Astrocyte (in vitro differentiated cells and primary cell): ENCODE results near the gene CCDC57. TPM values are rescaled to one million over a fixed set of nuclear protein-coding genes. Genes with fewer than 3 reads are reported as not detected.
A peak's percentile ranks its signal among the peaks of the same experiment; 100 is the strongest.

Experiments used
- DNase-seq: peaks from one replicate; pipeline ENCODE4 v3.0.0-alpha.2; 2010; ENCODE audit warnings: low read depth
- FAIRE-seq: peaks from 2 replicates; lab custom pipeline; 2011; peaks lifted over from hg19 to GRCh38; lab: Jason Lieb, UNC
- H2AFZ ChIP-seq: 2 replicates; pipeline ENCODE4 v1.6.0; 2012; ENCODE audit warnings: low read depth, low read length, inconsistent platforms
- H3K27ac ChIP-seq: 2 replicates; pipeline ENCODE4 v1.5.1; 2011; ENCODE audit warnings: low read depth, low read length, inconsistent platforms
- H3K27me3 ChIP-seq: 2 replicates; pipeline ENCODE4 v1.6.0; 2011; ENCODE audit warnings: low read length, inconsistent platforms; ENCODE audit not compliant: insufficient read depth
- H3K36me3 ChIP-seq: 2 replicates; pipeline ENCODE4 v1.5.1; 2011; ENCODE audit warnings: low read length, inconsistent platforms; ENCODE audit not compliant: insufficient read depth
- H3K4me1 ChIP-seq: 2 replicates; pipeline ENCODE4 v1.5.1; 2011; ENCODE audit warnings: low read length, inconsistent platforms; ENCODE audit not compliant: insufficient read depth
- H3K4me2 ChIP-seq: 2 replicates; pipeline ENCODE4 v1.6.0; 2012; ENCODE audit warnings: low read length, inconsistent platforms
- H3K4me3 ChIP-seq: 2 replicates; pipeline ENCODE4 v1.5.1; 2011; ENCODE audit warnings: low read depth, mild to moderate bottlenecking, low read length, inconsistent platforms; ENCODE audit not compliant: insufficient read depth
- H3K79me2 ChIP-seq: 2 replicates; pipeline ENCODE4 v1.6.0; 2012; ENCODE audit warnings: mild to moderate bottlenecking, low read length, inconsistent platforms; ENCODE audit not compliant: insufficient read depth
- H3K9ac ChIP-seq: 2 replicates; pipeline ENCODE4 v1.6.0; 2012; ENCODE audit warnings: mild to moderate bottlenecking, low read length, inconsistent platforms
- H3K9me3 ChIP-seq: 2 replicates; pipeline ENCODE4 v1.5.1; 2012; ENCODE audit warnings: low read depth, mild to moderate bottlenecking, low read length, inconsistent platforms; ENCODE audit not compliant: insufficient read depth
- H4K20me1 ChIP-seq: 2 replicates; pipeline ENCODE4 v1.6.0; 2012; ENCODE audit warnings: low read length, inconsistent platforms; ENCODE audit not compliant: insufficient read depth
- H3K27ac Mint-ChIP-seq: one replicate; pipeline ENCODE4 v1.8.0; 2021; ENCODE audit warnings: mild to moderate bottlenecking, mixed read lengths; ENCODE audit not compliant: unreplicated experiment
- H3K27me3 Mint-ChIP-seq: one replicate; pipeline ENCODE4 v1.8.0; 2021; ENCODE audit warnings: low read depth, mixed read lengths; ENCODE audit not compliant: unreplicated experiment
- H3K36me3 Mint-ChIP-seq: one replicate; pipeline ENCODE4 v1.8.0; 2021; ENCODE audit warnings: low read depth, mixed read lengths; ENCODE audit not compliant: unreplicated experiment
- H3K4me1 Mint-ChIP-seq: one replicate; pipeline ENCODE4 v1.8.0; 2021; ENCODE audit warnings: low read depth, mixed read lengths; ENCODE audit not compliant: unreplicated experiment
- H3K4me3 Mint-ChIP-seq: one replicate; pipeline ENCODE4 v1.8.0; 2021; ENCODE audit warnings: mild to moderate bottlenecking, moderate library complexity, mixed read lengths; ENCODE audit not compliant: unreplicated experiment
- H3K9me3 Mint-ChIP-seq: one replicate; pipeline ENCODE4 v1.8.0; 2021; ENCODE audit warnings: mild to moderate bottlenecking, mixed read lengths; ENCODE audit not compliant: unreplicated experiment
- CTCF ChIP-seq: IDR thresholded peaks from 2 replicates; pipeline ENCODE4 v1.5.1; 2011; ENCODE audit warnings: low read depth, mild to moderate bottlenecking, inconsistent platforms, low read length, moderate library complexity; ENCODE audit not compliant: insufficient read depth
- EZH2 ChIP-seq: IDR thresholded peaks from 2 replicates; pipeline ENCODE4 v1.6.1; 2012; ENCODE audit warnings: mild to moderate bottlenecking, low read length, inconsistent platforms; ENCODE audit not compliant: insufficient read depth
- total RNA-seq: library from RNA; stranded (reverse); gene quantifications from 2 replicates; pipeline ENCODE4 v1.2.1, GENCODE V29; 2021

The CCDC57 gene
- total RNA-seq, 1 donor from 2014 or later = 20.4 TPM

- Mint-ChIP-seq H3K27ac (peak overlapping the region; percentile 85), H3K9me3 (no peaks in the 10 kb centered on the region), H3K4me3 (peak overlapping the region; percentile 45), H3K27me3 (no peaks in the 10 kb centered on the region), H3K4me1 (peaks cover 12% of the 10 kb centered on the region), H3K36me3 (peaks cover 27% of the 10 kb centered on the region)
- Histone ChIP-seq H3K36me3 (peaks cover 48% of the 10 kb centered on the region), H3K9me3 (no peaks in the 10 kb centered on the region), H2AFZ (no peak overlapping the region), H3K4me2 (peak overlapping the region; percentile 49), H4K20me1 (peaks cover 100% of the 10 kb centered on the region), H3K4me3 (no peak overlapping the region), H3K79me2 (peaks cover 82% of the 10 kb centered on the region), H3K9ac (peak overlapping the region; percentile 37), H3K27me3 (no peaks in the 10 kb centered on the region), H3K27ac (peak overlapping the region; percentile 71), H3K4me1 (peaks cover 36% of the 10 kb centered on the region)
- FAIRE-seq = no peak
- no peak for TF ChIP-seq EZH2
- no peak for TF ChIP-seq CTCF
- peak; percentile 71 for DNase-seq
Observed at GRCh38 chr17:82246365-82247181, 33.9 kb upstream of the CCDC57 start.

GRCh38 chr17:82246040-82246364, 33.4 kb upstream of the CCDC57 start:
- no peak overlapping the region for H3K27ac Mint-ChIP-seq
- peak overlapping the region; percentile 45 for H3K4me3 Mint-ChIP-seq
- no peaks in the 10 kb centered on the region for H3K27me3 Mint-ChIP-seq
- peaks cover 25% of the 10 kb centered on the region for H3K36me3 Mint-ChIP-seq
- Histone ChIP-seq H3K27me3 (no peaks in the 10 kb centered on the region), H3K9ac (peak overlapping the region; percentile 37), H3K79me2 (peaks cover 81% of the 10 kb centered on the region), H4K20me1 (peaks cover 100% of the 10 kb centered on the region), H3K4me3 (no peak overlapping the region), H3K36me3 (peaks cover 43% of the 10 kb centered on the region), H3K27ac (peak overlapping the region; percentile 71), H3K4me1 (peaks cover 42% of the 10 kb centered on the region), H2AFZ (no peak overlapping the region), H3K4me2 (peak overlapping the region; percentile 49), H3K9me3 (no peaks in the 10 kb centered on the region)
- peaks cover 16% of the 10 kb centered on the region for H3K4me1 Mint-ChIP-seq
- no peak for FAIRE-seq
- TF ChIP-seq CTCF (no peak), EZH2 (no peak)
- no peak for DNase-seq
- no peaks in the 10 kb centered on the region for H3K9me3 Mint-ChIP-seq
